ENCODE measurements around the gene TRPV3.

DNA sequence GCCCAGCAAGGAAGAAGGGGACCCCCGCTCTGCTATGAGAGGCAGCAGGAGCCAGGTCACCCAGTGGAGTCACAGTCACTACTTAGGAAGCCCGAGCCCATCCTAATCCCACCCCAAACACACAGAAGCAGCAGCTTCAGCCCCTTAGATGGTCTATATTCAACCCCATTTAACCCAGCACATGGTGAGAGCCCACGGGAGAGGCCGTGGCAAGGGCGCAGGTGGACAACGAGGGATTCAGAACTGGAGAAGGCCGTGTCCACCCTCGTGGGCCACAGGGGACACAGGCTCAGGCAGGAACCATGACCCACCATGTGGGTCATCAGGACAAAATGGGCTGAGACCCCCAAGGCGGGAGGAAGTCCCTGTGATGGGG, 1.6 kb upstream of the TRPV3 start:
- TF ChIP-seq, protein P1, sequence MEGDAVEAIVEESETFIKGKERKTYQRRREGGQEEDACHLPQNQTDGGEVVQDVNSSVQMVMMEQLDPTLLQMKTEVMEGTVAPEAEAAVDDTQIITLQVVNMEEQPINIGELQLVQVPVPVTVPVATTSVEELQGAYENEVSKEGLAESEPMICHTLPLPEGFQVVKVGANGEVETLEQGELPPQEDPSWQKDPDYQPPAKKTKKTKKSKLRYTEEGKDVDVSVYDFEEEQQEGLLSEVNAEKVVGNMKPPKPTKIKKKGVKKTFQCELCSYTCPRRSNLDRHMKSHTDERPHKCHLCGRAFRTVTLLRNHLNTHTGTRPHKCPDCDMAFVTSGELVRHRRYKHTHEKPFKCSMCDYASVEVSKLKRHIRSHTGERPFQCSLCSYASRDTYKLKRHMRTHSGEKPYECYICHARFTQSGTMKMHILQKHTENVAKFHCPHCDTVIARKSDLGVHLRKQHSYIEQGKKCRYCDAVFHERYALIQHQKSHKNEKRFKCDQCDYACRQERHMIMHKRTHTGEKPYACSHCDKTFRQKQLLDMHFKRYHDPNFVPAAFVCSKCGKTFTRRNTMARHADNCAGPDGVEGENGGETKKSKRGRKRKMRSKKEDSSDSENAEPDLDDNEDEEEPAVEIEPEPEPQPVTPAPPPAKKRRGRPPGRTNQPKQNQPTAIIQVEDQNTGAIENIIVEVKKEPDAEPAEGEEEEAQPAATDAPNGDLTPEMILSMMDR (IDR thresholded peaks at IDR 0.05; ENCODE audit: borderline replicate concordance, extremely low read depth, low read length, poor library complexity, severe bottlenecking): no peak
- no peak for TF ChIP-seq EZH2 (IDR thresholded peaks at IDR 0.05; ENCODE audit: borderline replicate concordance, low read depth, low read length, severe bottlenecking)

All from DND-41 (cell line).